Stimulated activated CD4-positive, alpha-beta T cell treated with anti-CD3 and anti-CD28 coated beads, Interleukin-15, amount 100 ng/mL, for 1 hour (primary cell): ENCODE results near the gene EML2.
"Not testable (repeated sequence)": the region's sequence is repeated elsewhere in the genome, so short reads cannot be mapped to it uniquely, and the experiment has no call there.

Source experiments
- DNase-seq, 2 donors: peaks; one replicate each; pipeline ENCODE4 v3.0.0-alpha.2; 2020; ENCODE audit warnings: low read depth in 1 of 2, low spot score in 1 of 2

Gene EML2, protein sequence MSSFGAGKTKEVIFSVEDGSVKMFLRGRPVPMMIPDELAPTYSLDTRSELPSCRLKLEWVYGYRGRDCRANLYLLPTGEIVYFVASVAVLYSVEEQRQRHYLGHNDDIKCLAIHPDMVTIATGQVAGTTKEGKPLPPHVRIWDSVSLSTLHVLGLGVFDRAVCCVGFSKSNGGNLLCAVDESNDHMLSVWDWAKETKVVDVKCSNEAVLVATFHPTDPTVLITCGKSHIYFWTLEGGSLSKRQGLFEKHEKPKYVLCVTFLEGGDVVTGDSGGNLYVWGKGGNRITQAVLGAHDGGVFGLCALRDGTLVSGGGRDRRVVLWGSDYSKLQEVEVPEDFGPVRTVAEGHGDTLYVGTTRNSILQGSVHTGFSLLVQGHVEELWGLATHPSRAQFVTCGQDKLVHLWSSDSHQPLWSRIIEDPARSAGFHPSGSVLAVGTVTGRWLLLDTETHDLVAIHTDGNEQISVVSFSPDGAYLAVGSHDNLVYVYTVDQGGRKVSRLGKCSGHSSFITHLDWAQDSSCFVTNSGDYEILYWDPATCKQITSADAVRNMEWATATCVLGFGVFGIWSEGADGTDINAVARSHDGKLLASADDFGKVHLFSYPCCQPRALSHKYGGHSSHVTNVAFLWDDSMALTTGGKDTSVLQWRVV

DNA sequence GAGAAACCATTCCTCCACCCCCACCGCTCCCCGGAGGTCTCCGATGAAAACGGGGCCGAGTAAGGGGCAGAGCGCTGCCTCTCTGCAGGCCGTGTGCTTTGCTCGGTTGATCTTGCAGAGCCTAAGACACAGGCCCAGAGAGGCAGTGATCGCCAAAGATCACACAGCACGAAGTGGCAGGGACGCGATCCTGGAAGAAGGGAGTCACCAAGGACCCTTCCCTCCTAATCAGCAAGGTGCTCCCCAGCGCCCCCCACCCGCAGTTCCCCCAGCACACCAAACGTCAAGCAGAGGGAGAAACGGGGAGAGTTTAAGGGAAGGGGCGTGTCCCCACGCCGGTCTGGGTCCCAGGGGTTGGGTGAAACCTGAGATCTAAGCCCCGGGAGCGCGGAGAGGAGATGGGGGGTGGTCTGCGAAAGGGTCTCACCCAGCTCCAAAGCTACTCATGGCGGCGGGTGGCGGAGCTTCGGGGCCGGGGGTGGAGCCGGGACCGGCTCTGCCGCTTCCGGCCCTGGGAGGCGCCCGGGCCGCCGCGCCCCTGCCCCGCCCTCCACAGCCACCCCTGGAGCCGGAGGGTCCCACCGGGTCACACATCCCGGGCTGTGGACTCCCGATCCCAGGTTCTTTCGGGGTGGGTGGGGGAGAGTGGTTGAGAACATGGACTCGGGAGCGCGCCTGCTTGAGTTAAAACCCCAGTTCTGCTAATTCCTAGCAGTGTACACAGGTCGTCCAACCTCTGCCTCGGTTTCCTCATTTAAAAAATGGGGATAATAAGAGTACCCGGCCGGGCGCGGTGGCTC is at the start of gene EML2:
TSS of gene EML2 (minus strand) at position 468 of the 800 bp plus-strand sequence. CDS start at position 447, 21 bp downstream.
- peak; percentile 36 to 41 for DNase-seq

- no peak for DNase-seq
Measured at GRCh38 chr19:45687599-45687998, 48.4 kb upstream of the EML2 start.

DNA sequence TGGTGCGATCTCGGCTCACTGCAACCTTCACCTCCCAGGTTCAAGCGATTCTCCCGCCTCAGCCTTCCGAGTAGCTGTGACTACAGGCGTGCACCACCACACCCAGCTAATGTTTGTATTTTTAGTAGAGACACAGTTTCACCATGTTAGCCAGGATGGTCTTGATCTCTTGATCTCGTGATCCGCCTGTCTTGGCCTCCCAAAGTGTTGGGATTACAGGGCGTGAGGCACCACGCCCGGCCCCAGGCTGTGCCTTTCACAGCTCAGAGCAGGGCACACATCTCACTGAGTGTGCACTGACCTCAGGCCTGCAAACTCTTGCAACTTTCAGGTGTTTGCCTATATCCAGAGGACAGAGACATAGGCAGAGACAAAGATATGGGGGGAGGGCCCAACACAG is 45.8 kb upstream of the EML2 start:
- DNase-seq = not testable (repeated sequence)

GRCh38 chr19:45682908-45683307 is 43.7 kb upstream of the EML2 start:
- no peak for DNase-seq

- DNase-seq = no peak
Measured at GRCh38 chr19:45682117-45682516, 42.9 kb upstream of the EML2 start.

- peak; percentile 78 to 85 for DNase-seq
Measured at GRCh38 chr19:45681391-45682015, 42.3 kb upstream of the EML2 start.

DNA sequence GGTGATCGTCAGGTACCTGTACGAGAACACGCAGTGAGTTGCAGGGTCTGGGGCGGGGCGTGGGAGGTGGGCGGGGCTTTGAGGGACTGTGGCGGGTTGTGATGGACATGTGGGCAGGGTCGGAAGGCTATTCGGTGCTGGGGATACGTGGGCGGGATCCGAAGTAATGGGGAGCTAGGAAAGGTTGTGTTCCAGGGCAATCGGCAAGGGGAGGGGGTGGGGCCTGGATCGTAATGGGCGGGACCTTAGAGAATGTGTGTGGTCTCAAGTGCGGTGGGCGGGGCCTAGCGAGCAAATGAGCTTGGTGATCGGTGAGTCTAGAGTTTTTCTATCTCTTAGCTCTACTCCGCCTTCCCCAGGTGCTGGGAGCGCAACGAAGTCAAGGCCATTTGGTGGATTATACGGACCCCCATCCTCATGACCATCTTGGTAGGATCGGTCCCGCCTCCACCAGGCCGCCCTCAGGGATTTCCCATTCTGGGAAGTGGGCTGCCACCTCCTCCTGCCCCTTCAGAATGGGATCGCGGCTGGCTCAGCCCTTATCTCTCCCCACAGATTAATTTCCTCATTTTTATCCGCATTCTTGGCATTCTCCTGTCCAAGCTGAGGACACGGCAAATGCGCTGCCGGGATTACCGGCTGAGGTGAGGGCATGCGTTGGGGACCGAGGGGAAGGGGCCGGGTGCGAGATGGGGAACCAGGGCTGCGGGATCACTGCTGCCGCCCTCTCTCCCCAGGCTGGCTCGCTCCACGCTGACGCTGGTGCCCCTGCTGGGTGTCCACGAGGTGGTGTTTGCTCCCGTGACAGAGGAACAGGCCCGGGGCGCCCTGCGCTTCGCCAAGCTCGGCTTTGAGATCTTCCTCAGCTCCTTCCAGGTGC is 38.4 kb upstream of the EML2 start:
- peak; percentile 53 to 73 for DNase-seq

DNA sequence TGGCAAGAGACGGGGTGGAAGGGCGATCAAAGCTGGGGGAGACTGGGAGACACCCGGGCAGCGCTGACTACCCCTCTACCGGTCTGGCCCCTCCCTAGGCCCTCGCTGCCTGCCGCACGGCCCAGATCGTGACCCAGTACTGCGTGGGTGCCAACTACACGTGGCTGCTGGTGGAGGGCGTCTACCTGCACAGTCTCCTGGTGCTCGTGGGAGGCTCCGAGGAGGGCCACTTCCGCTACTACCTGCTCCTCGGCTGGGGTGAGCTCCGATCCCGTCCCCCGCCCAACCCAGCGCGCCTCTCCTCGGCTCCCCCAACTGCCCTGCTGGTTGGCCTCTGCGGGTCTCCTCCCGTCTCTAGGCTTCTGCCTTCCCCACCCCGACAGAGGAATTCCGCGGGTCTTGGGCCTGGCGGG is 37.7 kb upstream of the EML2 start:
- DNase-seq = peak in 1 of 2 donors; percentile 34

GRCh38 chr19:45674946-45675345 is 35.7 kb upstream of the EML2 start:
- DNase-seq = no peak

DNA sequence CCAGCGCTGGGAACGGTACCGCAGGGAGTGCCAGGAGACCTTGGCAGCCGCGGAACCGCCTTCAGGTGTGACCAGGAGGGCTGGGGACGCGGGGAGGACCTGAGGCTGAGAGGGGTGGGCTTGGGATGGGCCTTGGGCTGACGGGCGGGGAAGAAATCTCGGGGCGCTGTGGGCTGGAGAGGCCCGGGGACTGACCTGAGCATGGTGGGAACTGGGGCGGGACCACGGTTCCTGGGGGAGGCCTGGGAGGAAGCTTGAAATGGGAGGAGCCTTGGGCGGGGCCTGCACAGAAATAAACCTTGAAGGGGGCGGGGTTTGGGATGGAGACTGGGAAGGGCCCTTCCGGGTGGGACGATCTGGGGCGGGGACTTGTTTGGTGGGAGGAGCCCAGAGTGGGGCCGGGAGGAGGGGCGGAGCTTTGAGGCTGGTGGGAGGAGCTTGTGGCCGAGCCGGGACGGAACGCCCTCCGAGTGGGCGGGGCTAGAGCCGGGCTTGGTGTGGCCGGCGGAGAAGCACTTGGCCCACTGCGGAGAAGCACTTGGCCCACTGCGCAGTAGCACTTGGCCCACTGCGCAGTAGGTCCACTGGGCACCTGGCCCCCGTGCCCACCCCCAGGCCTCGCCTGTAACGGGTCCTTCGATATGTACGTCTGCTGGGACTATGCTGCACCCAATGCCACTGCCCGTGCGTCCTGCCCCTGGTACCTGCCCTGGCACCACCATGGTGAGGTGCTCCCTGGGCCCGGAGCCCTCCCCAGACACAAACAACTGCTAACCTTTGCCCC is 31.7 kb upstream of the EML2 start:
- DNase-seq = peak in 1 of 2 donors; percentile 37

- DNase-seq = no peak
Measured at GRCh38 chr19:45668342-45668871, 29.2 kb upstream of the EML2 start.

- DNase-seq = peak; percentile 29 to 39
Measured at GRCh38 chr19:45667620-45668341, 28.6 kb upstream of the EML2 start, which contains the start of gene GIPR. TSS of gene GIPR (plus strand) at chr19:45668221. CDS start at chr19:45669521, 1,300 bp downstream.

DNA sequence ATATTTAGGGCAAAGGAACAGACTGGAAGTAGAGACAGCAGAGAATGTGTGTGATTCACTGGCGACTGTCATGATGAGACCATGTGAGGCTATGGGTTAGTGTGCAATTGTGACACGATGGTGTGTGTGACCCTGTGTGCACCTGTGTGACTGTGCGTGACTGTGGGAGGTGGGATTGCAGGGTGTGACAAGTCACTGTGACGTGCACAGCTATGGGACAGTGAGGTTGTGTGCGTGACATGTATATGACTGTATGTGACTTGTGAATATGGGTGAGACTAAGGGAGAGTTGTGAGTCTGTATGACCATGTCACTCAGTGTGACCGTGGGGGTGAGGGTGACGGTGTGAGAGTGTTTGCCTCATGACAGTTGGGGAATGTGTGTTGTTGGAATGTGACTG is 25.4 kb upstream of the EML2 start:
- no peak for DNase-seq

GRCh38 chr19:45663800-45664199 is 24.6 kb upstream of the EML2 start:
- no peak for DNase-seq

DNA sequence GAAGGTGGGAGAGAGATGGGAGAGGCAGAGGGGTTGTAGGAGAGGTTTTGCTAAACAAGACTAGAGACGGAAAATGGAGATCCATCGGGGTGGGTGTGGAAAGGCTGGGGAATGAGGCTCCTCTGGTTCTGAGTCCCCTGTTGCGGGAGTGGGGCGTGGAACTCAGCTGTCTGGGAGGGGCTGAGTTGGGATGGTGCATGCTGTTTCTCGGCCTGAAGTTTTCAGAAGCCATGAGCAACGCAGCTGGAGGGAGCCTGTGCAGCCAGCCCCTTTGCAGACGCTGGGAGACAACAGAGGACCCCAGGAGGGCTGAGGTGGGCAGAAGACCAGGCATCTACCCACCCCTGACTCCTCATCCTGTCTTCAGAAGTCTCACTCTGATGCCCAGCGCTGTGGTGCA is 21.4 kb upstream of the EML2 start:
- no peak for DNase-seq

GRCh38 chr19:45659096-45659729 is 20.0 kb upstream of the EML2 start:
- no peak for DNase-seq

DNA sequence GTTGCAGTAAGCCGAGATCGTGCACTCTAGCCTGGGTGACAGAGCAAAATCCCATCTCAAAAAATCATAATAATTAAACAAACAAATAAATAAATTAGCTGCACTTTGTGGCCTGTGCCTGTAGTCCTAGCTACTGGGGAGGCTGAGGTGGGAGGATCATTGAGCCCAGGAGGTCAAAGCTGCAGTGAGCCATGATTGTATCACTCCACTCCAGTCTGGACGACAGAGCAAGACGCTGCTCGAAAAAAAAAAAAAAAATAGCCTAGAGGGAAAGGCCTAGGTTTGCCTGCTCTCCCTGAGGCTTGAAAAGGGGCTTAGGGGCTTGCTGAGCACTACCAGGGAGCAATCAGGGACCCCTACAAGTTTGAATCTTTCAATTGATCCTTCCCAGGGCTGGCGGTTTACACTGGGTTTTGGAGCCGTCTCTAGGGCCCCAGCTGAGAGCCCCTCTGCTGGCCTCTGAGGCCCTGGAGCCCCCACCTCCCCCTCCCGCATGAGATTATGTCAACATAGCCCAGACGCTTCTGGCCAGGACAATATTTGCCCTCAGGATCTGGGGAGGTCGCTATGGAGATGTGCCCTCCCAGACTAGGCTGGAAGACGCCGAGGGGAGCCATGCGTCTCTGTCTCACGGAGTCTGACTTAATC is 18.4 kb upstream of the EML2 start:
- DNase-seq = no peak
